Mucosa of gallbladder (tissue), 1 donor: ENCODE results near the gene SH3GL3. TPM values are rescaled to one million over a fixed set of nuclear protein-coding genes. Genes with fewer than 3 reads are reported as not detected.

ENCODE experiments used
- DNase-seq: peaks from one replicate; pipeline ENCODE4 v3.0.0-alpha.2; 2020; ENCODE audit warnings: low spot score
- total RNA-seq: library from RNA; stranded (reverse); gene quantifications from one replicate; pipeline ENCODE4 v1.2.1, GENCODE V29; 2021
- donor health status: DM: no; HTN: no; CAD: no.

SH3GL3 gene, protein sequence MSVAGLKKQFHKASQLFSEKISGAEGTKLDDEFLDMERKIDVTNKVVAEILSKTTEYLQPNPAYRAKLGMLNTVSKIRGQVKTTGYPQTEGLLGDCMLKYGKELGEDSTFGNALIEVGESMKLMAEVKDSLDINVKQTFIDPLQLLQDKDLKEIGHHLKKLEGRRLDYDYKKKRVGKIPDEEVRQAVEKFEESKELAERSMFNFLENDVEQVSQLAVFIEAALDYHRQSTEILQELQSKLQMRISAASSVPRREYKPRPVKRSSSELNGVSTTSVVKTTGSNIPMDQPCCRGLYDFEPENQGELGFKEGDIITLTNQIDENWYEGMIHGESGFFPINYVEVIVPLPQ
- not detected for total RNA-seq

DNA sequence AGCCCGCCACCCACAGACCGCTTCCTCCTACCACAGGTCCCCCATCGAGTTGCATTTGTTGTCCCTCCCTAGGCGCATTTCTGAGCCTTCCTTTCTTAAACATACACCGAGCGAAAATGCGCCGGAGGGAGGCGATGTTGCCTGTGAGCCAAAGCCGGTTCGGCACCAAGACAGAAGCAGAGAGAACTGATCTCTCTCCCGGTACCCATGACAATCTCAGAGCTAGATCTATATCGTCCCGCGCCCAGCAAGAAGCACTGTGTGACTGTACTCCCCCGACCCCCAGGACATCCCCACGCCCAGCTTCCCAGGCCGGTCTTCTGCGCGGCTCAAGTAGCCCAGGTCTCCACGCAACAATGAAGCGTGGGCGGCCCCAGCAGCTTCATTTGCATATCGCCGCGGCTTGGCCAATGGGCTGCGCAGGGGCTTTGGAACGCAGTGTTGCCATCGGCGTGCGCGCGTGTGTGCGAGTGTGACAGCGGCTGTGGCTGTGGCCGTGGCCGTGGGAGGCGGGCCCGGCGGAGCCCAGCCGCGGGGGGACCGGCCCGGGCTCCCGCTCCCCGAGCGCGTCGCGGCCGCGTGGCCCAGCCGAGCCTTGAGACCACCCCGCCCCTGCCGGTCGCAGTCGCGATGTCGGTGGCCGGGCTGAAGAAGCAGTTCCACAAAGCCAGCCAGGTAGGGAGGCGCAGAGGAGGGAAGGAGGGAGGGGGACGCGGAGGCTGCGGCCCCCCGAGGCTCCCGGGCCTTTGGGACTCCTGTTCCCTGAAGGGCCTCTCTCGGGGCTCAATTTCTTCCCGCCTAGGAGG, at the start of gene SH3GL3:
Gene SH3GL3, plus strand, starts transcription at position 438 of the 806 bp plus-strand sequence. Its CDS starts 193 bp downstream, at position 631.
- DNase-seq: peak; percentile 65

DNA sequence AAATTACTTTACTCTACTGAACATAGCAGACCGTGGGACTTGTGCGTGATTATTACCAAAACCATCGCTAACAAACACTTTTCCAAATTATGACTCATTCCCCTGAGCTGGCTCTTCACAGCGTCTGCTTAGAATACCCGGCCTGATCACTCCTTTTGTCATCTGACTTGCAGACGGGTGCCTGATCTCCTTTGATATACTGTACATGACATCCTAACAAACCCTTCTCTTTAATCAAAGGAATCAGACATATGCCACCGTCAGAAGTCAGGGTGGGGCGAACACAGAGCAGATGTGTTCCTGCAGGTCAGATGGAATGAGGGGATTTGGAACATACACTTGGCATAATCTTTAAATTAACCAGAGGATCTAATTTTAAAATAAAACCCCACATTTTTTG, 48.5 kb upstream of the SH3GL3 start:
- no peak for DNase-seq

DNA sequence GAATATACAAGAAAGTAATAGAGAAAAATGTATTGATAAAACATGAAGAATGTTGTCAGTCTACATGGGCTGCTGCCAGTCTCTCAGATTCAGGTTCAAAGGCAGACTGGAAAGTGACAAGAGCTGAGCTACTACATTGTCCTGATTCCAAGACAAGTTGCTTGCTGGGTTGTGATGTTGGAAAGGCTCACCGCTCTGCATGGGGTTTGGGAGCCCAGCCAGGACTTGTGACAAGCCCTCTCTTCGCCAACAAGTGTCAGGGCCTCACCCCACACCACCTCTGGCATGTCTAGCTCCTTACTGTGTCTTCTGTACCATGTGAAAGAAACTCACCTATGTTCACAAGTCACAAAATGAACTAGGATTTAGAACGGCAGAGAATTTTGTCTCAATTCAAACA, 43.0 kb upstream of the SH3GL3 start:
- DNase-seq: no peak

DNA sequence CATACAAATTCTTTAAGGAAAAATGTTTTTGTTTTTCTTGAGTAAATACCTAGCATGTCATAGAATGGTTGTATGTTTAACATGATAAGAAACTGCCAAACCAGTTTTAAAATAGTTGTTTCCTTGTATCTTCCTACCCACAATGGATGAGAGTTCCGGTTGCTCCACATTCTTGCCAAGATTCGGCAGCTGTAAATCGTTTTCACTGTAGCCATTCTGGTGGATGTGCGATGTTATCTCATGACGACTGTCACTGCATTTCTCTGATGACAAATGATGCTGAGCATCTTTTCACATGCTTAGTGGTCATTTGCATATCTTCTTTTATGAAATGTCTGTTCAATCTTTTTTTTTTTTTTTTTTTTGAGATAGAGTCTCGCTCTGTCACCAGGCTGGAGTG, 36.6 kb upstream of the SH3GL3 start:
- no peak for DNase-seq

DNA sequence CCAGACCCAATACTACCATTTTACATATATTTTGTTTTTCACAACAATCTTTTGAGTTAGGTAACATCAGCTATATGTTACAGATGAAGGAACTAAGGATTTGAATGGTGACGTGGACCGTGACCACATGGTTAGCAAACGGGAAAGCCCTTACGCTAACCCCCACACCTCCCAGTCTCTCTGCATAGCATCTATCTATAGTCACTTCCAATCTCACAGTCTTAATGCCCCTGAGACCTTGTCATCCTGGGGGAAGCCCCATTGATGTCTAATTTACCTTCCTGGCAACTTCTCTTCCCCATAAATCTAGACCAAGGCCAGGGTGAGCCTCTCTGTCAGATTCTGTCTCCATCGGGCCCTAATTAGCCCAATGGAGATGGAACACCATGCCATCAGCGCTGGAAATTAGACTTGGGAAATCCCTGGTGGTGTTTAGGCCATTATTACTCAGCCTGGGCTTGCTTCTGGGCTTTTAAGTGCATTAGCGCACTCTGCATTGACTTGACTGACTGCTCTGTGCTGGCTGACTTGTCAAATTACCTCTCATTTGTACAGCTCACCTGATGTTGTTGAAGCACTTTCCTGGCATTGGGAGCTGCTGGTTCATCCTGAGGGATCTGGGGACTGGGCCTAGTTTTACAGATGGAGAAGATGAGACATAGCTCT, 34.0 kb upstream of the SH3GL3 start:
- no peak for DNase-seq

DNA sequence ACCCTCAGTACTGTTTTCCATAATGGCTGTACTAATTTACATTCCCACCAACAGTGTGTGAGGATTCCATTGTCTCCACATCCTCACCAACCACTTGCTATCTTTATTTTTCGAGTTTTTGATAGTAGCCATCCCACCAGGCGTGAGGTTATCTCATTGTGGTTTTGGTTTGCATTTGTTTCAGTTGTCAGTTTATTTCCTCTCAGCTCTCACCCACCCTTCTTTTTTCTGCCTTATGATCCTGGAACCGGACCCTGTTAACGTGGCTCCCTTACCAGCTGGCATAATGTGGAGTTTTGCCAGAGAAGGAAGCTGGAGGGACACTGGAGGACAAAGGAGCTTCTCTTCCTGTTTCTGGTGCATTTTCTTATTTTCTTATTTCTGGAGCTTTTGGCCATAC, 25.1 kb upstream of the SH3GL3 start:
- no peak for DNase-seq

DNA sequence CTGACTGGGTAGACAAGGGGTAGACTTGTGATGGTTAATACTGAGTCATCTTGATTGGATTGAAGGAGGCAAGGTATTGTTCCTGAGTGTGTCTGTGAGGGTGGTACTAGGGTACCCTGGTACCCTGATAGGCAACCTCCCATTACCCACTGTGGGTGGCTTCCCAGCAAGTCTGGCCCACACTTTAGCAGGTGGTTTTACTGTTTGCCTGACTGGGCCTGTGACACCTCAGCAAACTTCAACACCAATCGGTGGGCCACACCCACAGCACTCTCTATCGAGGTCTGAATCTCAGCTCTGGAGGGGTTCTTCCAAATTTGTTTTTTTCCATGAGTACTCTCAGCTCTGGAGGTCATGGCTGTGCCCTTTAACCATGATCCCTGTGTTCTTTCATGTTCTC, 24.6 kb upstream of the SH3GL3 start:
- no peak for DNase-seq

DNA sequence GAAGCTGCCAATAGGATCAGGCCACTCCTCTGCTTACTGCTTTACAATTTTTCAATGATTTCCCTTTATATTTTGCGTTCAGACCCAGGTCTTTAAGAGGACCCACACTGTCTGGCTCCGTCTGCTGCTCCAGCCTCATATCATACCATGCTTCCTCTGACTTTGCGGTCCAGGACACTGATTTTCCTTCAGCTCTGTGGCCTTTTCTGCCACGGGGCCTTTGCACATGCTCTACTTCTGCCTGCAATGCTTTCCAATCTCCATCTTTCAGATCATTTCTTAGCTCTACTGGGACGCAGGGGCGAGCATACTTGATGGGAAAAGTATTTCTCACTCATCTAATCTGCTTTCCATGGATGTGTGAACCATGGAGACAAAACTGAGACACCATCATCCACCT, 23.0 kb upstream of the SH3GL3 start:
- DNase-seq: no peak

DNA sequence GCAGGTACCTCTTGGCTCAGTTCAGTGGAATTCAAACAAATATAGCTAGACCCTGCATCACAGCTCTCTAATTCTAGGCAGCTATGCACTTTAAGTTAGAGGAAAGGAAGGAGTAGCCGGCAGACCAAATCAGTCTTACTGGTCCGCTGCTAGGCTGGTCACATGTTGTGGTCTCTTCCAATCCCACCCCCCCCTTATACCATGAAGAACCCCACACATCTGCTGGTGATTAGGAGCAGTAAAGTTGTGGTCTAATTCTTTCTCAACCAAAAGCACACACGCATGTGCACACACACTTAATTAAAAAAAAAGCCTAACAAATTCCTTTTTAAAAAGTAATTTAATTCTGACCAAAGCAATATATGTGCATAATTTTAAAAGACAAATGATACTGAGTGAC, 16.7 kb upstream of the SH3GL3 start:
- no peak for DNase-seq

DNA sequence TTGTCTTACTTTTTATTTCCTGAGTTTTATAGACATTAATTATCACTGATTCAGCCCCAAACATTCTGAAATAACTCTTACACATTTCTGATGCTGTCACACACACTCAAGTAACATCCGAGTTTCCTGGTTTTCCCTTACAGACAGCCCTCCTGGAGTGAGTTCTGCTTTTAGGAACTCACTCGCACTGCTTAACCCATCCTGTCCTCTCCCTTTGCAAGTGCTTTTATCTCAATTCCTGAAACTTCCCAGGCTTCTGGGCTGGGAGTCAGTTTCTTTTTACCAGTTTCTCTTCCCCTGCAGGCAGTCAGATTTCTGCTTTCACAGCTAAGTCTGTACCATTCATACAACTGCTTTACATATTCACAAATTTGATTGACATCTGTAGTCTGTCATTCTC, 15.6 kb upstream of the SH3GL3 start:
- DNase-seq: no peak

DNA sequence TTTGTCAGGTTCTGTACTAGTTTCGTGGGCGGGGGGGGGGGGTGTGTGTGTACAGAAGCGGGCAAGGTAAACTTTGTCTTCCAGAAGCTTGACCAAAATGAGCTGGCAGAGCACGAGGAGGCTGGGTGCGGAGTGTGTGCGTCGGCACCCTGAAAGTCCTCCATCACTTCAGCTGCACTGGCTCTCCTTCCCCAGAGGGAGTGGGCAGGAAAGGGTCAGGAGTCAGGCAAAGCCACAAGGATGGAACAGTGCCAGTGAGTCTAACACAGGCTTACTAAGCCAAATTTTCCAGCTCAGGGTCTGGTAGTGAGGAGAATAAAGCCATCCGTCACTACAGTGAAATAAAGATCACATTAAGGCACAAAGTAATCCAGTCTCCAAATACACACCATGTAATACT, 11.9 kb upstream of the SH3GL3 start:
- DNase-seq: no peak

DNA sequence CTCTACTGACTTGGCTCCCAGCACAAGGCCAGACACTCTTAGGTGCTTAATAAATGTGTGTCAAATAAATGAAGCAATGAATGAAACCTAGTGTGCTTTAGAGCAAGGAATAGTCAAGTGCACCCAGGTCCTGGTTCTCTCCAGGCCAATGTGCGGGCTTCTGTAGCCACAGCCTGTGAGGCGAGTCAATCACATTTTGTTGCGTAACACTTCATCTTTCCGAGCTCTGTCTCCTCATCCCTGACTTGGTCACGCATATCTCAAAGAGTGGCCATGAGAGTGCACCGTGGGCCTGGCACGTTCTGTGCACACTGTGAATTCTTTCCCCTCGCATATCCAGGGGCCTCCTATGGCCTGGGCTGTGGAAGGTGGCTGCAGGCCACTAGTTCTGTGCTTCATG, 11.4 kb upstream of the SH3GL3 start:
- DNase-seq: no peak

DNA sequence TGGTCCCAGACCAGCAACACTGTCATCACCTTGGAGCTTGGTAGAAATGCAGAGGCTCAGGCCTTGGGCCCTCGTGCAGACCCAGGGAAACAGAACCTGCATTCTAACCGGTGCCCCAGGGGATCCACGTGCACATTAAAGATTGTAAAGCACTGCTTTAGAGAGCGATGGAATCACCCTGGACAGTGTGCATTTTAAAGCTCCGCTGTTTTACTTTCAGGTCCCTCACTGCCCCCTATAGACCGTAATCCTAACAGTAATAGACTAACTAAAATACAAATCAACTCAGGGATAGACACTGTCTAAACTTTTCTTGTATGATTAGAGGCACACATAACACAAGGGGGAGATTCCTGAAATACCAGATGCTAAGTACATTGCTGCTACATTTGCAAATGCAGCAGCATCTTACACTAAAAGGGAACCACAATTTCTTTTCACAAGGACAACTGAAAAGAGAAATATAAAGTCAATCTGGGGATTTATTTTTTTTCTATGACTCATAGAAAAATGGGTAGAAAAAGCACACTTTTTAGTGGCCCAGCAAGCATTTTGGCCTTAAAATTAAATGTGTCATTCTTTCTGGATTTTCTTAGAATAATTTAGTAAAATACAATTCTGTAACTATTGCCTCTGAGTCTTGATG, 10.5 kb upstream of the SH3GL3 start:
- DNase-seq: no peak

DNA sequence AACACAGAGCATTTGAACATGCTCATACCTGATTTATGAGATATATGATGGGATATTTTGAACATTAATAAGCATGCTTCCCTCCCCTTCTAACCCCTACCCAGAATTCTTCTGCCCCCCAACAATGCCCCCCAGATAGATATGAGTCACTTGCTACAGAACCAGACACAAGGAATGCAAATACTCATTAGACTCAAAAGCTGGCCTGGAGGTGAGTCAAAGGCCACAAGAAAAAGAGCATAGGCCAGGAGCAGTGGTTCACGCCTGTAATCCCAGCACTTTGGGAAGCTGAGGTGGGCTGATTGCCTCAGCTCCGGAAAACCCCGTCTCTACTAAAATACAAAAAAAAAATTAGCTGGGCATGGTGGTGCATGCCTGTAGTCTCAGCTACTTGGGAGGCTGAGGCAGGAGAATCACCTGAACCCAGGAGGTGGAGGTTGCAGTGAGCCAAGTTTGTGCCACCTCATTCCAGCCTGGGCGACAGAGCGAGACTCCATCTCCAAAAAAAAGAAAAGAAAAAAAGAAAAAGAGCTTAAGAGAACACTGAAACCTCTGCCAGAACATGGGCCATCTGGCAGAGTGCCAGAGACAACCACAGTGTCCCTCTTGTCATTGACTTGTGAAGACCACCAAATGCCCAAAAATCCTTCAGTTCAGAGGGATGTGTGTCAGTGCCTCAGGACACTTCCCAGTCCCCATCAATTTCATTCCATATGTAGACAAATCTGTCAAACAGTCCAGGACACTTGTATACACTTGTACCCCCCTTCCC, 3.9 kb upstream of the SH3GL3 start:
- DNase-seq: no peak

DNA sequence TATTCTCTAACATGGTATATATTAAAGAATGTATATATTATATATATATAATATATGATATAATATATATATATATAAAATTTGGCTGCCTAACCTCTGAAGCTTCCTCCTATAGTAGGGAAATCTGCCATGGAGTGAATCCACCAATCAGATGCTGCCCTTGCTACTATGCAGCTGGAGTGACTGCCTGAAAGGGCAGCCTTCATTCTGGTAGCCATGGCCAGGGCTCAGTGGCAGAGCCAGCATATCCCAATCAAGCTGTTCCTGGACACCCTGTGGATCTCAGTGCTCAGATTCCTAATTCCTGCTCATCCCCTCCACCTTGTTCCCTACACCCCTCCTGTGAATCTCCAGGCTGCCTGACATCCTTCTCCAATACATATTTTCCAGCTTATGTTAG, 2.2 kb upstream of the SH3GL3 start:
- no peak for DNase-seq

DNA sequence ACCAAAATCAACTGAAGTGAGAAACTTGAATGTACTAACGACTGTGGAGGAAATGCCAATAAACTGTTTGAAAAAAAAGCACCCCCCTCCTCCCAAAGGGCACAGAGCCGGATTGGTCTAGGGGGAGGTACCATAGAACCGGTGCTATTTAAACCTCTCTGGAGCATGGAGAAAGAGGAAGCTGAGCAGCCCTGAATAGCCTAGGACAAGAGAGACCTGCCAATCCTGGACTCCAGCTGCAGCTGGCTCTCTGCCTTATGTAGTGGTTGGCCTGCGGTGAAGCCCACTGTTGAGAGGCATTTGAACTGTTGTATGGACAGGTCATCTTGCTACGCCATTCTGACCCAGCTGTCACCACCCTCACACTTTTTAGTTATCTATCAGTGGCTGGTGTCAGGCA, 1.5 kb upstream of the SH3GL3 start:
- DNase-seq: no peak

DNA sequence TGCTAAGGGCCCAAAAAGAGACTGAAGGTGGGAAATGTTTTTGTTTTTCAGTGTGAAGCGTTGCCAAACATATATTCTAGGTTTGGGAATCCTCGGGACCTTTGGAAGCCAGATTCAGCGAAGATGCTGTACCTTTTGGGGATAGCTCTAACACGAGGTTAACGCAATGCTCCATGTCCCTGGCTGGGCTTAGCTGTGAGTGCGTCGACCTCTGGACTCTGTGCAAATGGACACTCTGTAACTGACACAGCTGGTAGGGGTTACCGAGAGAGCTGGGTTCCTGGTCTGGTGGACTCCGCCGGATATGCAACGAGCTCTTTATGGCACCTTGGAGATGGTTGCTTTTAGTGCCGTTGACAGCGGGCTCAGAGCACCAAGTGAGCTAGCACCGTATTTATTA, 724 bp upstream of the SH3GL3 start:
- DNase-seq: no peak

DNA sequence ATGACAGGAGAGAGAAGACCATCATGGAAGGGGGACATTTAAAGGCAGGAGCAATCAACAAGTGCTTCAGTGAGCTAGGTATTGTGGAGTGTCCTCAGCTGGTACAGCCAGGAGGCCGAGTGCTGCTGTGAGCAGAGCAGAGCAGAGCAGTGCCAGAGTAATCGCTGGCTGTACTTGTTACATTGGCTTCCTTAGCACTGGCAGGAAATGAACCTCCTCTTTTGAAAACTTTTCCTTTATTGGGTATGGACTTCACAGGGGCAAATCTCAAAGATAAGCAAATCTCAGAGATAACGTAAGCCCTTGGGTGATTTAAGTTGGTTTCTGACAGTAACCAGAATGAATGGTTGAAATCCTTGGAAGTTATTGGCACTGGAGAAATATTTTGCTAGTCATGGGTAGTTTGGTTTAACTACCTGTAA, 2.1 kb downstream of the SH3GL3 start:
- no peak for DNase-seq

DNA sequence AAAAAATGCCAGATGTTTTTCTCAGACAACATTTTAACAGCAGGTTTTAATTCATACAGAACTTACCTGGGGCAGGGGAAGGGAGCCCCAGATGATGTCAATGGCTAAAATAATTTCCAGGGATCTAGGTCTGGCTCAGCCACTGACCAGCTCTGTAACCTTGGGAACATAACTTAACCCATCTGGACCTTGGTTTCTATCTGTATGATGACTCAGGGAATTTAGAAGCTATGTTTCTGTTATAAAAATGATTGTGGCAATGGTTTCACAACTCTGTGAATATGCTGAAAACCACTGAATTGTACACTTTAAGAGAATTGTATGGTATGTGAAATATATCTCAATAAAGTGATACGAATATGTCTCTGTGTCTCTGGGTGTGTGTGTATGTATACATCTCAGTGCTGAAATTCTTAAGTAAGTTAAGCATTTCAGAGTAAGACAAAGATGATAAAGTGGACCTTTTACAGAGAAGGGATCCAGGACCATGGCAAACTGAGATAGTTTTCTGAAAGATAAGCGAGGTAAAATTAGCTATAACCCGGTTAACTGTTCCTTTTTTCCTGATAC, 2.9 kb downstream of the SH3GL3 start:
- no peak for DNase-seq

DNA sequence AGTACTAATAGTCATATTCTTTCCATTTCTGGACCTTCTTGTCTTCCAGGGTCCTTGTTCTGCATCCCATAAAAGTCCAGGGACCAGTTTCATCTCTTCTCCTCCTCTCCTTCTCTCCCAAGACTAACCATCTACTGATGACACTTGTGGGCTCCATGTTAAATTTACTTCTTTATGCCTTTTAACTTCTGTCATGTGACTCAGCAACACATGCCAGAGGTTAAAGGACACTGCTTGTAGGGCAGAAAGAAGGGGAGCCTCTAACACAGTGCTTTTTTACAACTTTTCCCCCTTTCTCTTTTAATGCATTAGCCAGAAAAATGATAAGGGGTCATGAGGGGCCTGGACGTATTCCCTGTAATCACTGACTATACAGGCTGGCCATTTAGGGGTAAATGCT, 10.0 kb downstream of the SH3GL3 start:
- DNase-seq: no peak

DNA sequence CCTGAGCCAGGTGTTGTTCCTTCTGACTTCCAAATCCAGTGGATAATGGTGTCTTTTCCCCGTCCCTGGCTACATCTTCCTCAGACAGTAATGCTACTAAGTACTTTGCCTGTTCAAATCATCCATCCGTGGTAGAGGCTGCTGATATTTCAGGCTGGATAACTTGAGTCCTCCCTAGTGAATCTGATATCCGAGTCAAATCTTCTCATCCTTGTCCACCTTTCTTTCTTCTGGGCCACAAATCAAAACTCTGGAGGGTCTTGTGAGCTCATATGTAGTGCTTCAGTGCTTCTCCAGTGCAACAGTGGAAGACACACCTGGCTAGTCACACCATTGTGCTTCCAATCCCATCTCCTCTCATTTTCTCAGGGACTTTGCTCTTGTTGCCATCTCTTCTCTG, 11.2 kb downstream of the SH3GL3 start:
- no peak for DNase-seq
